GM21515 (cell line): ENCODE data around the gene SLC46A1.

ENCODE experiments used
- ATAC-seq: cut with Tn5 transposase; IDR thresholded peaks from one replicate; pipeline ENCODE4 v1.9.1; 2021; ENCODE audit not compliant: unreplicated experiment

SLC46A1 gene

GRCh38 chr17:28363186-28363585 is 42.8 kb downstream of the SLC46A1 start:
- ATAC-seq = no peak

DNA sequence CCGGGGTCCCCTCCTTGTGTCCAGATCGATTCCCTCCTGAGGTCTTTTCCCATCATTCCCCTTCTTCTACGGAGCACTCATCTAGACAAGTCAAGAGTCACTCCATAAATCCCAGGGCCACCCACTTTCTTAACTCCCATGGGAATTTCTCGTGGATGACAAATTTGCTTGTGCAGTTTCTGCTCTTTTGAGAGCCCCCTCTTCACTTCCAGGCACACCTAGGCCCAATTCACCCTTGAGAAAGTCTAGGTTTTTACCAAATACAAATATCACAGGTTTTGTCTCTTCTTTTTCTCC is 48.2 kb downstream of the SLC46A1 start:
- ATAC-seq = no peak

GRCh38 chr17:28357061-28357900 is 48.7 kb downstream of the SLC46A1 start, which contains the start of gene POLDIP2:
POLDIP2 (minus strand) TSS chr17:28357527; CDS start chr17:28357448, 79 bp downstream.
- ATAC-seq = peak; percentile 91

DNA sequence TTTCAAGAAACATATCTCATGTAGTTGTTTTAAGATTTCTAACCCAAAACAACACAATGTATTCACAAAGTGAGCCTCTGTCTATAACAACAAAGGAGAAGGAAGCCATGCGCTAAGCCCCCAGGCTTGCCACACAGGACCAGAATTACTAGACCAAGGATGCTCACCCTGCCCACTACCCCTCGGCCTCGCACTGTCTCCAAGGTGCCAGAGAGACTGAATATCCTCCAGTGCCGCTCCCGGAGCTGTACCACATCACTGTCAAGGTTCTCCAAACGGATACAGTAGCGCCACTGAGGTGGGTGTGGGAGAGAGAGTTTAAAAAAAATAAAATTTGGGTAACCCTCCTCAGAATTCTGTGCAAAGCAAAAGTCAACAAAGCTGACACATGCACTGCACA is 55.7 kb downstream of the SLC46A1 start:
- ATAC-seq = no peak

DNA sequence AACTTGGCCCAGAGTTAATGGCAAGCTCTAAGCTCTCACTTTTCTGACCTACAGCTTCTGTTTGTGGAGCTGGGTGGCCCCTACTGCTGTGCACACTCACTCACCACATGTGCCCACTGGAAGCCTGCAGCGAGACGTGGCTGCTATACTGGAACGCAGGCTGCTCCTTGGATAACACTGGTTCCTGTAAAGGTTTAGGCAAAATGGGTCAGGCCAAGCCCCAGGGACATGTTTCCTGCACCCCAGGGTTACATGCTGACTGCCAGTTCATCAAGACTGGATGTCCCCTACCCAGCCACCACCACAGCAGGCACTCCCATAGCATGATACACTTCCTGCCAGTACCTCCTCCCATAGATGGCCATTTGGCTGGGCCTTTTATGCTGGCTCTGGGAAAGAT is 57.0 kb downstream of the SLC46A1 start:
- no peak for ATAC-seq

- no peak for ATAC-seq
Observed at GRCh38 chr17:28347261-28347891, 58.6 kb downstream of the SLC46A1 start.

DNA sequence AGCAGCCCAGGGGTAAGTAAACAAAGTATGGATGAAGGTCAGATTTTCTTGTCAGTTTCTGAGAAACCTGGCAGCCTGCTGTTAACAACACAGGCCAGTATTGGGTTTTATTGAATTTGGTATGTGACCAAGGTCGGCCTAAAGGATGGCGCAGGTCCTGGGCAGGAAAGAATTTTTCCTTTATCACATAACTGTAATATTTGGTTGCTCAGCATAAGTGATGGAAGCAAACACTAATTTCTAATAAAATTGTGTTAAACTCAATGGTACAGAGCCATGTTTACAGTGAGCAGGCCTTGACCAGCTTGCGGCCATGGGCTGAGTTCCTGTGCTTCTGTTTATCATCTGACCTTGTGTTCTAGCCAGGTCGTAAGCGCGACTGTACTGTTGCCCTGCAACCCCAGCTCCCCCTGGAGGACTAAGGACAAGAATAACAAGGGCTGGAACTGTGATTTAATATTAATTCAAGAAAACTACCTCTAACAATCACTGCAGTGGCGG is 59.2 kb downstream of the SLC46A1 start:
- no peak for ATAC-seq

DNA sequence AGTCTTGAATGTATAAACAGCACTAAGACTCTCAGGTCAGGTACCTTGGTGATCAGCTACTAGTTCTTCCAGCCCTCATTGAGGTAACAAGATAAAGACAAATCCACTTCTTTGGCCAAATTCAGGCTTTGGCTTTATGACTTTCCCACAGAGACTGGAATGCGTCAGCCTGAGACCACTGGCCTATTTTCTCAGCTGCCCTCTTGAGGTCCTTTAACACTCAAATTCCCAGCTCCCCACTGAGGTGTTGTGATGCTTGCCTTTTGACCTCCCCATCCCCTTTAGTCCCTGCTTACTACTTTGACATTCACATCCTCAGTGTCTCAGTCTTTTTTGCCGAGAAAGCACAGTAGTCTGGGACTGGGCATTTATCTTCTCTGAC is 59.8 kb downstream of the SLC46A1 start:
- no peak for ATAC-seq

- ATAC-seq = no peak
Observed at GRCh38 chr17:28345419-28346198, 60.4 kb downstream of the SLC46A1 start.
